ENCODE measurements around the gene MDC1.

DNA sequence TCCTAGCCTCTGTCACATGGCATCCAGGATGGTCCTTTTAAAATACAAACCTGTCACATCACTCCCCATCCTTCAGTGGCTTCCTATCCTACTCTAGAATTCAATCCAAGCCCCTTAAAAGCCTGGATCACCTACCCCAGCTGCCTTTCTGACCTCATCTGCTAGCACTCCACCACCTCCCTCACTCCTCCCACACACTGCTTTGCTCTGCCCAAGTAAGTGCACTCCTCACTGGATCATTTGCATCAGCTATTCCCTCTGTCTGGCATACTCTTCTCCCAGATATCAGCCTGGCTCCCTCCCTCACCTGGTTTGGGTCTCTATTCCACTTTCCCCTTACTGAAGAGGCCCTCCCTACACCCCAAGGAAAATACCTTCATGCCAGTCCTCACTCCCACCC is 59.6 kb downstream of the MDC1 start:
- TF ChIP-seq, protein P1, sequence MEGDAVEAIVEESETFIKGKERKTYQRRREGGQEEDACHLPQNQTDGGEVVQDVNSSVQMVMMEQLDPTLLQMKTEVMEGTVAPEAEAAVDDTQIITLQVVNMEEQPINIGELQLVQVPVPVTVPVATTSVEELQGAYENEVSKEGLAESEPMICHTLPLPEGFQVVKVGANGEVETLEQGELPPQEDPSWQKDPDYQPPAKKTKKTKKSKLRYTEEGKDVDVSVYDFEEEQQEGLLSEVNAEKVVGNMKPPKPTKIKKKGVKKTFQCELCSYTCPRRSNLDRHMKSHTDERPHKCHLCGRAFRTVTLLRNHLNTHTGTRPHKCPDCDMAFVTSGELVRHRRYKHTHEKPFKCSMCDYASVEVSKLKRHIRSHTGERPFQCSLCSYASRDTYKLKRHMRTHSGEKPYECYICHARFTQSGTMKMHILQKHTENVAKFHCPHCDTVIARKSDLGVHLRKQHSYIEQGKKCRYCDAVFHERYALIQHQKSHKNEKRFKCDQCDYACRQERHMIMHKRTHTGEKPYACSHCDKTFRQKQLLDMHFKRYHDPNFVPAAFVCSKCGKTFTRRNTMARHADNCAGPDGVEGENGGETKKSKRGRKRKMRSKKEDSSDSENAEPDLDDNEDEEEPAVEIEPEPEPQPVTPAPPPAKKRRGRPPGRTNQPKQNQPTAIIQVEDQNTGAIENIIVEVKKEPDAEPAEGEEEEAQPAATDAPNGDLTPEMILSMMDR (IDR thresholded peaks at IDR 0.05) = no peak
- TF ChIP-seq ZFX (IDR thresholded peaks at IDR 0.05; ENCODE audit: borderline replicate concordance) = no peak
